A549 (cell line): ENCODE measurements around the gene METTL9. TPM values are rescaled to one million over a fixed set of nuclear protein-coding genes. Genes with fewer than 3 reads are reported as not detected.
"Not testable (repeated sequence)": the region's sequence is repeated elsewhere in the genome, so short reads cannot be mapped to it uniquely, and the experiment has no call there.

ENCODE experiments used
- ATAC-seq, 2 experiments: fragments of 200-7000 bp in 1 of 2; fragments of >200 bp in 1 of 2; cut with Nextera tagmentation in 1 of 2; cut with Tn5 transposase in 1 of 2; 3 replicates each; pipeline versions ENCODE4 v1.8.0 to v1.9.1; 2018 to 2020; ENCODE audit warnings: mild to moderate bottlenecking in 1 of 2, moderate library complexity in 1 of 2
- CTCF ChIA-PET: fragments of 300-600 bp; sonication (Branson Sonifier 250); formaldehyde crosslinking; extraction: SDS; loops from one replicate; lab custom pipeline; 2021; ENCODE audit warnings: antibody characterized with exemption, inconsistent platforms; lab: Yijun Ruan, JAX
- POLR2A ChIA-PET: fragments of 350-600 bp; formaldehyde crosslinking; extraction: SDS; loops from one replicate; lab custom pipeline; 2021; ENCODE audit warnings: antibody characterized with exemption, inconsistent platforms; lab: Yijun Ruan, JAX
- DNase-seq, 2 experiments: peaks; one replicate each; pipeline versions ENCODE4 v3.0.0 to v3.0.0-alpha.2; 2011 to 2016; ENCODE audit warnings: low read depth in 1 of 2, low spot score in 1 of 2
- FAIRE-seq: peaks from 2 replicates; lab custom pipeline; 2011; peaks lifted over from hg19 to GRCh38; lab: Jason Lieb, UNC
- H3K27ac ChIP-seq, 2 experiments: fragments of >200 bp; sonication (Bioruptor Twin); formaldehyde crosslinking; 3 replicates each; pipeline ENCODE4 v1.5.1; 2016 to 2017
- H3K4me1 ChIP-seq: fragments of >200 bp; sonication (Bioruptor Twin); formaldehyde crosslinking; 3 replicates; pipeline ENCODE4 v1.6.1; 2016
- H3K4me2 ChIP-seq: fragments of >200 bp; sonication (Bioruptor Twin); formaldehyde crosslinking; 3 replicates; pipeline ENCODE4 v1.6.1; 2016
- H3K4me3 ChIP-seq: fragments of >200 bp; sonication (Bioruptor Twin); formaldehyde crosslinking; 3 replicates; pipeline ENCODE4 v1.5.1; 2016
- H3K9me3 ChIP-seq: fragments of >200 bp; sonication (Bioruptor Twin); formaldehyde crosslinking; 3 replicates; pipeline ENCODE4 v1.6.1; 2016
- CBX2 ChIP-seq: fragments of 200-600 bp; sonication (generic); IDR thresholded peaks from 2 replicates; pipeline ENCODE4 v1.6.1; 2016; ENCODE audit warnings: low read depth, mild to moderate bottlenecking, borderline replicate concordance
- CTCF ChIP-seq: fragments of >200 bp; sonication (Bioruptor Twin); formaldehyde crosslinking; IDR thresholded peaks from 3 replicates; pipeline ENCODE4 v1.5.1; 2016
- EHF ChIP-seq: fragments of 250-450 bp; sonication (Bioruptor Pico); IDR thresholded peaks from 2 replicates; pipeline ENCODE4 v1.5.0; 2020; ENCODE audit warnings: mild to moderate bottlenecking
- ELK1 ChIP-seq: fragments of 150-350 bp; IDR thresholded peaks from 2 replicates; pipeline ENCODE4 v1.6.1; 2014; ENCODE audit warnings: low read depth, mild to moderate bottlenecking, low read length
- HDAC2 ChIP-seq: fragments of 200-600 bp; sonication (generic); IDR thresholded peaks from 2 replicates; pipeline ENCODE4 v1.6.1; 2016
- HOXA7 ChIP-seq: fragments of 250-450 bp; sonication (Bioruptor Pico); IDR thresholded peaks from 2 replicates; pipeline ENCODE4 v1.5.0; 2020; ENCODE audit warnings: mild to moderate bottlenecking, moderate library complexity
- HOXB5 ChIP-seq: fragments of 250-450 bp; sonication (Bioruptor Pico); IDR thresholded peaks from 2 replicates; pipeline ENCODE4 v1.5.0; 2020; ENCODE audit warnings: mild to moderate bottlenecking, moderate library complexity
- NR3C1 ChIP-seq: fragments of >200 bp; sonication (Bioruptor Twin); formaldehyde crosslinking; IDR thresholded peaks from 3 replicates; pipeline ENCODE4 v1.6.1; 2017
- PHF8 ChIP-seq: fragments of 200-600 bp; sonication (generic); IDR thresholded peaks from 2 replicates; pipeline ENCODE4 v1.6.1; 2016; ENCODE audit warnings: low read depth, mild to moderate bottlenecking, antibody characterized with exemption, moderate library complexity, borderline replicate concordance
- POLR2AphosphoS2 ChIP-seq: conservative IDR thresholded peaks from 2 replicates; pipeline ENCODE4 v1.6.1; 2012; ENCODE audit warnings: low read length, improper control_type of control experiment, inconsistent platforms
- RARB ChIP-seq: fragments of 250-450 bp; sonication (Bioruptor Pico); IDR thresholded peaks from 2 replicates; pipeline ENCODE4 v1.8.0; 2021; ENCODE audit warnings: mild to moderate bottlenecking, moderate library complexity
- REST ChIP-seq: fragments of 200-600 bp; sonication (generic); IDR thresholded peaks from 2 replicates; pipeline ENCODE4 v1.6.1; 2016; ENCODE audit warnings: antibody characterized with exemption, mild to moderate bottlenecking, moderate library complexity
- TFCP2L1 ChIP-seq: fragments of 250-450 bp; sonication (Bioruptor Pico); IDR thresholded peaks from 2 replicates; pipeline ENCODE4 v1.5.0; 2021; ENCODE audit warnings: mild to moderate bottlenecking
- USF2 ChIP-seq: fragments of 450-650 bp; IDR thresholded peaks from 2 replicates; pipeline ENCODE4 v1.6.1; 2014; ENCODE audit warnings: antibody characterized with exemption
- ZC3H11A ChIP-seq: fragments of 450-650 bp; IDR thresholded peaks from 2 replicates; pipeline ENCODE4 v1.6.1; 2014; ENCODE audit warnings: antibody characterized with exemption, mild to moderate bottlenecking
- WGBS: methylation state at CpG from one replicate; pipeline ENCODE4 v1.1.6; 2017; ENCODE audit errors: missing lambda C conversion rate; 5-methylcytosine and 5-hydroxymethylcytosine counted together
- polyA plus RNA-seq, 4 experiments: library from polyadenylated mRNA; depleted of rRNA in 3 of 4; stranded (reverse); fragments of >200 nt; fragmentation: RNase III in 1 of 4; extraction: RNeasy Plus Mini Kit Qiagen cat#74134 plus additional on column Dnase treatment in 1 of 4; gene quantifications; 2 replicates in 3 of 4; 3 replicates in 1 of 4; pipeline ENCODE4 v1.2.3, GENCODE V29; 2011 to 2017

METTL9 gene
- polyA plus RNA-seq, 2 of the 4 experiments (the other 2 are of a cell fraction): 72.2 to 124 TPM

GRCh38 chr16:21605848-21606247, 6.5 kb downstream of the METTL9 start:
- H3K27ac ChIP-seq, ATAC-seq, H3K4me2 ChIP-seq, H3K4me3 ChIP-seq, H3K9me3 ChIP-seq, FAIRE-seq, DNase-seq, POLR2A ChIA-PET: not testable (repeated sequence)
- WGBS: 79% methylated on average over 8 of the region's 8 CpGs
- CTCF ChIA-PET: interaction anchor here (1.2 to 1.7 kb wide), 3 partner anchors 9 to 17 kb away, joined by 3 read pairs; no protein-coding TSS in a partner anchor
- peaks cover 22% of the 10 kb centered on the region; the same call in 2 of the 3 replicates for H3K4me1 ChIP-seq

GRCh38 chr16:21608639-21609328, 9.4 kb downstream of the METTL9 start:
- 93% methylated on average over 3 of the region's 3 CpGs for WGBS
- DNase-seq (no peak), ATAC-seq (no peak), FAIRE-seq (no peak)
- Histone ChIP-seq H3K27ac (no peak overlapping the region), H3K4me3 (no peak overlapping the region), H3K4me2 (no peak overlapping the region), H3K9me3 (no peaks in the 10 kb centered on the region), H3K4me1 (peaks cover 23% of the 10 kb centered on the region)
- ChIA-PET POLR2A (no interaction called here), CTCF (interaction anchor here (1.3 kb wide), 1 partner anchor 49 kb away, joined by 4 read pairs; no protein-coding TSS in a partner anchor)
- TF ChIP-seq HDAC2 (no peak), ELK1 (no peak), EHF (no peak), PHF8 (no peak), TFCP2L1 (CRISPR knock-in tag) (no peak), CBX2 (no peak), USF2 (no peak), CTCF (no peak), RARB (CRISPR knock-in tag) (no peak), ZC3H11A (no peak), HOXB5 (CRISPR knock-in tag) (no peak)

- Histone ChIP-seq H3K9me3 (no peaks in the 10 kb centered on the region), H3K27ac (no peak overlapping the region), H3K4me1 (peaks cover 23% of the 10 kb centered on the region), H3K4me3 (no peak overlapping the region), H3K4me2 (no peak overlapping the region)
- FAIRE-seq: no peak
- POLR2A ChIA-PET: no interaction called here
- CTCF ChIA-PET: interaction anchor here (0.7 to 1.3 kb wide), 2 partner anchors 47 kb away, joined by 3 to 4 read pairs; no protein-coding TSS in a partner anchor
- no peak for TF ChIP-seq REST
- TF ChIP-seq NR3C1: no peak
- no peak for TF ChIP-seq HOXA7 (CRISPR knock-in tag)
- TF ChIP-seq POLR2AphosphoS2: no peak
- TF ChIP-seq, all 56 proteins: peak for 0
- no peak for DNase-seq
- ATAC-seq: no peak
- 93% methylated on average over 3 of the region's 3 CpGs for WGBS
Measured at GRCh38 chr16:21610006-21610544, 10.7 kb downstream of the METTL9 start.
